HEK293 (cell line): ENCODE measurements around the gene METTL15.

Source experiments
- CTCF ChIP-seq: fragments of 450-650 bp; formaldehyde crosslinking; IDR thresholded peaks from 2 replicates; pipeline ENCODE4 v1.5.1; 2016; ENCODE audit warnings: missing biosample characterization, missing genetic modification characterization
- KLF17 ChIP-seq: fragments of 450-650 bp; formaldehyde crosslinking; IDR thresholded peaks from 2 replicates; pipeline ENCODE4 v1.5.1; 2016; ENCODE audit warnings: missing biosample characterization, missing genetic modification characterization
- ZFP37 ChIP-seq: fragments of 450-650 bp; formaldehyde crosslinking; IDR thresholded peaks from 2 replicates; pipeline ENCODE4 v1.5.1; 2016; ENCODE audit warnings: missing biosample characterization, missing genetic modification characterization
- ZNF16 ChIP-seq: fragments of 450-650 bp; formaldehyde crosslinking; IDR thresholded peaks from 2 replicates; pipeline ENCODE4 v1.5.1; 2016; ENCODE audit warnings: low read depth, missing biosample characterization, missing genetic modification characterization
- ZNF19 ChIP-seq: fragments of 450-650 bp; formaldehyde crosslinking; IDR thresholded peaks from 2 replicates; pipeline ENCODE4; 2016; ENCODE audit warnings: missing biosample characterization, missing genetic modification characterization, low read depth
- ZNF274 ChIP-seq, 2 experiments: fragments of 200-500 bp in 1 of 2; fragments of 450-650 bp in 1 of 2; sonication (Bioruptor generic) in 1 of 2; formaldehyde crosslinking in 1 of 2; IDR thresholded peaks; 2 replicates each; pipeline versions ENCODE4 v1.5.1 to v1.6.1; 2014 to 2016; ENCODE audit warnings: borderline replicate concordance in 1 of 2, inconsistent platforms in 1 of 2, low read length in 1 of 2, missing biosample characterization in 1 of 2, missing genetic modification characterization in 1 of 2
- ZNF624 ChIP-seq: fragments of 450-650 bp; formaldehyde crosslinking; IDR thresholded peaks from 2 replicates; pipeline ENCODE4 v1.5.1; 2017; ENCODE audit warnings: missing biosample characterization, missing genetic modification characterization
- ZNF692 ChIP-seq: fragments of 450-650 bp; formaldehyde crosslinking; IDR thresholded peaks from 2 replicates; pipeline ENCODE4 v1.5.1; 2016; ENCODE audit warnings: missing biosample characterization, missing genetic modification characterization
- TF ChIP-seq, protein P1 (sequence below): fragments of 450-650 bp; formaldehyde crosslinking; IDR thresholded peaks from 2 replicates; pipeline ENCODE4 v1.5.1; 2016; ENCODE audit warnings: missing biosample characterization, missing genetic modification characterization
- TF ChIP-seq, protein P2 (sequence below): fragments of 450-650 bp; formaldehyde crosslinking; optimal IDR thresholded peaks from 2 replicates; pipeline ENCODE3; 2016; ENCODE audit warnings: missing biosample characterization, mild to moderate bottlenecking, missing genetic modification characterization

DNA sequence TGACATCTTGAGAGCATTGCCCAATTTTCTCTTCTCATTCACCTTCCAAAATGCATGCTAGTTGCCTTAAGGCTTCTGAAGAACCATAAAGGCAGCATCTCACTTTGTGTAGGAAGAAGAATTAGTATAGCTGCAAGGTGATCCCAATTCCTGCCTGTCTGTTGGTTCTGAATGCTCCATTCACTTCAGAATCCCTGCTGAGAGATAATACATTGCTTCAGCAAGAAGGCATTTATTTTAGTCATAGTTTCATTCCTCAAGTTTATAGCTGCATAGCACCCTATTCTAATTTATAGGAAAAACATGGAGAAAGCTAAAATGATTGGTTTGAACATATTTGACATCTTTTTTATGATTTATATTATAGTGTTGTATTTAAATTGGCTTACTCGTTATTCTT lies 181.3 kb downstream of the METTL15 start:
- no peak for TF ChIP-seq ZNF692 (tag by site-specific recombination)
- TF ChIP-seq, protein P1, sequence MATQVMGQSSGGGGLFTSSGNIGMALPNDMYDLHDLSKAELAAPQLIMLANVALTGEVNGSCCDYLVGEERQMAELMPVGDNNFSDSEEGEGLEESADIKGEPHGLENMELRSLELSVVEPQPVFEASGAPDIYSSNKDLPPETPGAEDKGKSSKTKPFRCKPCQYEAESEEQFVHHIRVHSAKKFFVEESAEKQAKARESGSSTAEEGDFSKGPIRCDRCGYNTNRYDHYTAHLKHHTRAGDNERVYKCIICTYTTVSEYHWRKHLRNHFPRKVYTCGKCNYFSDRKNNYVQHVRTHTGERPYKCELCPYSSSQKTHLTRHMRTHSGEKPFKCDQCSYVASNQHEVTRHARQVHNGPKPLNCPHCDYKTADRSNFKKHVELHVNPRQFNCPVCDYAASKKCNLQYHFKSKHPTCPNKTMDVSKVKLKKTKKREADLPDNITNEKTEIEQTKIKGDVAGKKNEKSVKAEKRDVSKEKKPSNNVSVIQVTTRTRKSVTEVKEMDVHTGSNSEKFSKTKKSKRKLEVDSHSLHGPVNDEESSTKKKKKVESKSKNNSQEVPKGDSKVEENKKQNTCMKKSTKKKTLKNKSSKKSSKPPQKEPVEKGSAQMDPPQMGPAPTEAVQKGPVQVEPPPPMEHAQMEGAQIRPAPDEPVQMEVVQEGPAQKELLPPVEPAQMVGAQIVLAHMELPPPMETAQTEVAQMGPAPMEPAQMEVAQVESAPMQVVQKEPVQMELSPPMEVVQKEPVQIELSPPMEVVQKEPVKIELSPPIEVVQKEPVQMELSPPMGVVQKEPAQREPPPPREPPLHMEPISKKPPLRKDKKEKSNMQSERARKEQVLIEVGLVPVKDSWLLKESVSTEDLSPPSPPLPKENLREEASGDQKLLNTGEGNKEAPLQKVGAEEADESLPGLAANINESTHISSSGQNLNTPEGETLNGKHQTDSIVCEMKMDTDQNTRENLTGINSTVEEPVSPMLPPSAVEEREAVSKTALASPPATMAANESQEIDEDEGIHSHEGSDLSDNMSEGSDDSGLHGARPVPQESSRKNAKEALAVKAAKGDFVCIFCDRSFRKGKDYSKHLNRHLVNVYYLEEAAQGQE (tag by site-specific recombination) = no peak
- TF ChIP-seq, protein P2, sequence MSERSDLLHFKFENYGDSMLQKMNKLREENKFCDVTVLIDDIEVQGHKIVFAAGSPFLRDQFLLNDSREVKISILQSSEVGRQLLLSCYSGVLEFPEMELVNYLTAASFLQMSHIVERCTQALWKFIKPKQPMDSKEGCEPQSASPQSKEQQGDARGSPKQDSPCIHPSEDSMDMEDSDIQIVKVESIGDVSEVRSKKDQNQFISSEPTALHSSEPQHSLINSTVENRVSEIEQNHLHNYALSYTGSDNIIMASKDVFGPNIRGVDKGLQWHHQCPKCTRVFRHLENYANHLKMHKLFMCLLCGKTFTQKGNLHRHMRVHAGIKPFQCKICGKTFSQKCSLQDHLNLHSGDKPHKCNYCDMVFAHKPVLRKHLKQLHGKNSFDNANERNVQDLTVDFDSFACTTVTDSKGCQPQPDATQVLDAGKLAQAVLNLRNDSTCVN (tag by site-specific recombination) = no peak
- TF ChIP-seq ZNF274 (IDR thresholded peaks at IDR 0.05; ENCODE audit: low read length) = no peak
- TF ChIP-seq ZNF274 (tag by site-specific recombination; IDR thresholded peaks at IDR 0.05; ENCODE audit: borderline replicate concordance) = no peak
- TF ChIP-seq KLF17 (tag by site-specific recombination) = no peak
- no peak for TF ChIP-seq CTCF (tag by site-specific recombination)
- TF ChIP-seq ZNF16 = no peak
- no peak for TF ChIP-seq ZFP37 (tag by site-specific recombination)
- no peak for TF ChIP-seq ZNF19
- no peak for TF ChIP-seq ZNF624 (tag by site-specific recombination)
